Stimulated activated CD4-positive, alpha-beta T cell treated with anti-CD3 and anti-CD28 coated beads, Interleukin-15, amount 100 ng/mL, for 48 hours (primary cell): ENCODE results near the gene KPNA3.
"Not testable (repeated sequence)": the region's sequence is repeated elsewhere in the genome, so short reads cannot be mapped to it uniquely, and the experiment has no call there.

Experiments used
- DNase-seq, 2 donors: peaks; one replicate each; pipeline ENCODE4 v3.0.0-alpha.2; 2020; ENCODE audit warnings: low read depth in 2 of 2

KPNA3 gene

DNA sequence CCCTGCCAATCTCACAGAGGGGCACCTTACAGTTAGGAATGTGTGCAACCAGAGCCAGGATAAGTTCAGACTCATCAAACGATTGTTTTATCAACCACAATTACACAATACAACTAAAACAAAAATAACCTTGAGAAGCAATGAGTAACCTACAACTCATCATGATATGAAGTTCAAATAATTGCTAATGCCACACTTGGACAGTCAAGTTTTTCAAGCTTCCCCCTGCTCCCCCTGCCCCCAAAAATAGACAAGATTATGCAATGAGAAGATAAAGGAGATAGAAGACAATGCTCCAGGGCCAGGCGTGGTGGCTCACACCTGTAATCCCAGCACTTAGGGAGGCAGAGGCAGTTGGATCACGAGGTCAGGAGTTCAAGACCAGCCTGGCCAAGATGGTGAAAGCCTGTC, 13.6 kb upstream of the KPNA3 start:
- no peak for DNase-seq

DNA sequence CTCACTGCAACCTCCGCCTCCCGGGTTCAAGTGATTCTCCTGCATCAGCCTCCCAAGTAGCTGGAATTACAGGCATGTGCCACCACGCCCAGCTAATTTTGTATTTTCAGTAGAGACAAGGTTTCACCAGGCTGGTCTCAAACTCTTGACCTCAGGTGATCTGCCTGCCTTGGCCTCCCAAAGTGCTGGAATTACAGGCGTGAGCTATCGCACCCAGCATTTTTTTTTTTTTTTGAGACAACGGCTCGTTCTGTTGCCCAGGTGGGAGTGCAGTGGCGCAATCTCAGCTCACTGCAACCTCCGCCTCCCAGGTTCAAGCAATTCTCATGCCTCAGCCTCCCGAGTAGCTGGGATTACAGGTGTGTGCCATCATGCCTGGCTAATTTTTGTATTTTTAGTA, 10.6 kb upstream of the KPNA3 start:
- not testable (repeated sequence) for DNase-seq

GRCh38 chr13:49802426-49802825, 9.9 kb upstream of the KPNA3 start:
- no peak for DNase-seq

DNA sequence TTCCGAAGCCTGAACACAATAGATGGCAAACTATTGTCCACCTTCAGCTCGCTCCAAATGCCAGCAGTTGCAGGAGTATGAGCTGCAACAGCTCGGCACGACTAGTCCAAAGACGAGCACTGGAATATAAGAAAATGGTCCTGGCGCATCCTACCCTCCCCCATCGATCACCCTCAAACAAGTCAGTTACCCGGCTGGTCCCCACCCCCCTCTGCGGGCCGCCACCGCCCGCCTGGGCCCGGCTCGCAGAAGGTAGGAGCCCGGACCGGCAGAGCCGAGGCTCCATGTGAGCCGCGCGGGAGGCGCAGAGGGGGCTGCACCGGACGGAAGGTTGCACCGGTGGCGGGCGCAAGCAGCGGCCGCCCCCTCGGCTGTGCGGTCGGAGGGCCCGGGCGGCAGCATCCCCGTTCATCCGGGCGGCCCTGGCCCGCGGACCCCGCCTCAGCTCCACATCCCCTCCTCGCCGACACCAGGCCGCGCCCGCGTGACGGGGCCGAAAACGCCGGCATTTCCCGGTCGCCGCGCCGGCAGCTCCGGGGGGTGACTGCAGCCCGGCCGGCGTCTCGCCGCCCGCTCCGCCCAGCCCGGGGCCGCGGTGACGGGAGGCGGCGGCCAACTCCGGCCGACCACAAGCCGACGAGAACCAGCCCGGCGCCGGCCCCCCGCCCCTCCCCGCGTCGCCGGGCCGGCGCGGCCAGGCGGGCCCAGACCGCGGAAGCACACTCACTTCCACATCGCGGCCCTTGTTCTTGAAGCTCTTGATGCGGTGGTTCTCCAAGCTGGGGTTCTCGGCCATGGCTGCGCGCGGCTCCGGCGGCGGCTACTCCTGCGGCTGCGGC, 552 bp downstream of the KPNA3 start:
- peak in 1 of 2 donors; percentile 21 for DNase-seq

DNA sequence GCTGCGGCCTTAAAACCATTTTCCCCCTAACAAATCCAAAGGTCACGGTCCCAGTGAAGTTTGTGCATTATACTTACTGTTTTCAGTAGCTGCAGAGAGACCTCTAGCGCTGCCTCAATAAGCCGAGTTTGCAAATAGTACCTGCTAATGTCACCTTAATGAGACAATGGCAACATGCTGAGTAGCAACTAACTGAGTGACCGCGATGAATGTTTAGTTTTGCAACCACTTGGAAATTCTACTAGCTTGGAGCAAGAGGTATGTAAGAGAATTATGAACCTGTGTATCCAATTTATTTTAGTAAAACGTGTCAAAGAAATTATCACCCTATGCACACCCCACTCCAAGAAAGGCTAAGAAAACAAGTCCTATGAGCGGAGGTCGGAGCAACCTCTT, 1.2 kb downstream of the KPNA3 start:
- DNase-seq = no peak

- no peak for DNase-seq
These were observed 2.5 kb downstream of the KPNA3 start for GRCh38 chr13:49789968-49790367.

DNA sequence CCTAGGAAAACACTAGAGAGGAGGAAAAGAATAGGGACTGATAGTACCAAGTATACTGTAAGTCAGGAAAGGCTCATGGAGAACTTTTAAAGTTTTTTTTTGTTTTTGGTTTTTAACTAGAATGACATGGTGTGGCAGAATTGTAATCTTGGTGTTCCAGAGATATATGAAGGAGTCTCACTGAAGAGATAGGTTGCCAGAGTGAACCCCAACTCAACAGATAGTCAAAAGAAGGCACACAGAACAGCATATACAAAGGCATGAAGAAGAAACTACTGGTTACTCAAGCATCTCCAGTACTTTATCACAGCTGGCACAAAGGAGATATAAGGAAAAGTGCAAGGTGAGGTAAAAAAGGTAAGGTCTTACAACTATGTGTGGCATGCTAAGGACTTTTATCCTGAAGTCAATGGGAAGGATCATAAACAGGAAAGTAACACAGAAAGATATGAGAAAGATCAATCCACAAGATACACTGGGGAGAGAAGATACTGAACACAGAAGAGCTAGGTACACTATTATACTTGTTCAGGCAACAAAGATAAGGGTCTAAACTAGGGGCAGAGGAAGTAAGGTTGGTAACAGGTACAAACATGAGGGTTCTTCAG, 6.0 kb downstream of the KPNA3 start:
- DNase-seq = no peak

DNA sequence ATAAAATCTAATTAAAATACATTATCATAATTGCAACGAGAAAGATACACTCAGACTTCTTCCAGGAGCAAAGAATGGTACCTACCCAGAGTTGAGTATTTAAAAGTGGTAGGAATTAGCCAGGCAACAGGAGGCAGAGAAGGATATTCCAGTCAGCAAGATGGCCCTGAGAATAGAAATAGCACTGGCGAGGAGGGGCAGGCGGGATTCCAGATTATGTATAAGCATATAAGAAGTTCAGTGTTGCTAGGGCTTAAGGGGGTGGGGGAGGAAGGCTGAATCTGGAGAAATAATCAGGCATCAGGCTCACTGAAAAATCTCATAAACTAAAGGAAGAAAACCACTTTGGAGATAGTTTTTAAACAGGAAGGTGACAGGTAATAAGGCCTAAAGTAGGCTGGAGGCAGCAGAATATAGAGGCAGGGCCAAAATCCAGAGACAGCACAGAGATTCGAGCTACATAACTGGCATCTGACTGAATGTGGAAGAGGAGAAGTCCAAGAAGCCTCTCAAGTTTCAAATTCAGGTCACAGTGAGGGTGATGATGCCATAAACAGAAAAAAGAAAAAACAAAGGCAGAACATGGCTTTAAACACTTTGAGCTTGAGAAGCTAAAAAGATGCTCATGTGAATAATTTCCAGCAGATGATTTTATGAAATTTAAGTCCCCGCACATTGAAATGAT, 7.5 kb downstream of the KPNA3 start:
- no peak for DNase-seq

- no peak for DNase-seq
These were observed 8.6 kb downstream of the KPNA3 start for GRCh38 chr13:49783865-49784264.

- no peak for DNase-seq
These were observed 9.7 kb downstream of the KPNA3 start for GRCh38 chr13:49782784-49783183.

DNA sequence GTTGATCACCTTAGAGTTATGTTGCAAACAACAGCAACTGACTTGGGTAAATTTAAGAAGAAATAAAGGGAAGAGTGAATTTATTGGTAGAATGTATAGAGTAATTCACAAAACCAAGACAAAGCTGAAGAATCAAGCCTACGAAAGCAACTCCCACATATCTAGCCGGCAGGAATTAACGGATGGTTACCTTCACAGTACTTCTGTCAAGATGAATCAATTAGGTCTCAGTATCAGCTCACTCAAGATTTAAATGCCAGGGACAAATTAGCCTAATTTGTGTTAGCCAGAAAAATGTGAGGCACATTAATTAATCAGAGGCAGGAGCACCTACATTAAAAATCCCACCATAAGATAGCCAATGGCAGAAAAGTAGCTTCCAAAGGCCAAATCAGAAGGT, 10.7 kb downstream of the KPNA3 start:
- DNase-seq = no peak

GRCh38 chr13:49779721-49780120, 12.8 kb downstream of the KPNA3 start:
- no peak for DNase-seq

- no peak for DNase-seq
These were observed 14.5 kb downstream of the KPNA3 start for GRCh38 chr13:49777746-49778614.

DNA sequence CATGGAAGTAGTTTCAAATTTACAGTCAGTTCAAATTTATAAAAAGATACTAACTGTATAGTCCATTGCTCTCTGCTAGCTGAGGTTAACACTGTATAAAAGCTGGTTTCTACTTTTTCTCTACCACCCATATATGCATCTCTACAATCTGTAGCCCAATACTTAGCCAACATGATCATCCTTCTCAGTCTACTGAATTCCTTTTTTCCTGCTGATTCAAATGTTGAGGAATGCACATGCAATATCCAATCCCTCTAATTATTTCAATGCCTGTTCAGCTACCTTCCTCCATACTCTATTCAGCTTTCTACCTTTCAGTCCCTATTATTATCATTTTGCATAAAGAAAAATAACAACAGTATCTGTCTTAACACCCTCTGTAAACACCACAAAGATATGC, 15.6 kb downstream of the KPNA3 start:
- no peak for DNase-seq

GRCh38 chr13:49774376-49775005, 18.0 kb downstream of the KPNA3 start:
- no peak for DNase-seq

GRCh38 chr13:49772828-49773227, 19.7 kb downstream of the KPNA3 start:
- no peak for DNase-seq

DNA sequence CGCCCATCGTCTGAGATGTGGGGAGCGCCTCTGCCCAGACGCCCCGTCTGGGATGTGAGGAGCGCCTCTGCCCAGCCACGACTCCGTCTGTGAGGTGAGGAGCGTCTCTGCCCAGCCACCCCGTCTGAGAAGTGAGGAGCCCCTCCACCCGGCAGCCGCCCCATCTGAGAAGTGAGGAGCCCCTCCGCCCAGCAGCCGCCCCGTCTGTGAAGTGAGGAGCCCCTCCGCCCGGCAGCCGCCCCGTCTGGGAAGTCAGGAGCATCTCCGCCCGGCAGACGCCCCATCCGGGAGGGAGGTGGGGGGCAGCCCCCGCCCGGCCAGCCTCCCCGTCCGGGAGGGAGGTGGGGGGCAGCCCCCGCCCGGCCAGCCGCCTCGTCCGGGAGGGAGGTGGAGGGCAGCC, 30.7 kb downstream of the KPNA3 start:
- not testable (repeated sequence) for DNase-seq

- no peak for DNase-seq
These were observed 31.9 kb downstream of the KPNA3 start for GRCh38 chr13:49760558-49760957.

- DNase-seq = no peak
These were observed 33.0 kb downstream of the KPNA3 start for GRCh38 chr13:49759503-49759902.

GRCh38 chr13:49756263-49756662, 36.2 kb downstream of the KPNA3 start:
- DNase-seq = no peak

GRCh38 chr13:49754146-49754545, 38.3 kb downstream of the KPNA3 start:
- DNase-seq = no peak
